GOT3 (cell line): ENCODE data around the gene RUNX2.

ENCODE experiments used
- DNase-seq: peaks from one replicate; lab custom pipeline; 2025; ENCODE audit warnings: mixed read lengths; lab: John Stamatoyannopoulos, UW

Gene RUNX2

DNA sequence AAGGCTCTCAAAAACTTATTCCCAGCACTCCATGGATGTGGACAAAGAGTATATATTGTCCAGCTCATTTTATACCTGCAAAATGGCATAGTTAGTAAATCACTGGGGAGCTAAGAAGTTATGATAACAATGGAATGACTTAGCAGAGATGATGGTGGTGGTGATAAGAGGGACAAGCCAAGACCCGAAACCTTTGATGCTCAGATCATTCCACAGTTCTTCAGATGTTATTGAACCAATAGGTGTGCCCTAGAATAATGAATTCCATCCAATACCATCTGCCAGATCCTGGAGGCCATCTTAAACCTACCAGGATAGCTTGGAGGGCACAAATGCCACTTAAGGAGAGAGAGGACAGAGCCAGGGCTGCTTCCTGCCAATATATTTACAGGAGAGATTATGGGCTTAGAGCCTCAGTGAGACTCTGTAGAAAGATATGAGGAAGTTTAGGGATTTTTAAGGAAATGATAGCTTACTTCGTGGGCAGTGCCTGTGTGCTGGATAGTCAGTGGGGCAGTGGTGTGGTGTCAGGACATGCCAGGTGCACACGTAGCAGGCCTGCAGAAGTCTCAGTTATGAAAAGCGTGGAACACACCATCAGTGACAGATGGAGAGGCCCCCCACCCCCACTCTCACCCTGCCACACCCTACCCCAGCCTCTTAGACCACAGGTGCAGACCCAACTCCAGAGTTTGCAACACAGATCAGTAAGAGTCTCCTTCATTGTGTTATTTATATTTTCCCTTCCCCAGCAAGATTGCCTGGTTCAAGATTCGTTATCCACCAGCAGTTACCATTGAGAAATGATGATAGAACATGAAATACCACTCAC lies 259.3 kb downstream of the RUNX2 start:
- no peak for DNase-seq

DNA sequence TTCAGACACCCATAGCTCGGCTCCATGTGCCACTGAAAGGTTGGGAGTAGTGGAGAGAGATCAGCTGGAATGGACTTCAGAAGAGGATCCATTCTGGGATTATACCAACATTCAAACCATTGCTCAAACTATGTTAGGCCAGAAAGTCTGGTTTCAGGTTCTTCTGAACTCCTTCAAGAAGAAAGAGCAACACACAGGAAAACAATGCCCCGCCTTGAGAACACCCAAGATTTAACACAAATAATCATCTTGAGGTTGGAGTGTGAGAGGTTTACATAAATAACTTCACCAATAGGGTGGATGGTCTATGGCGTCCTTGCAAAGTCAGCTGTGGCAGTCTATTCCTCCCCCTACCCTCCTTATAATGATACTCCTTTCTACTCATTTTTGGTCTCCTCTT lies 261.2 kb downstream of the RUNX2 start:
- no peak for DNase-seq

GRCh38 chr6:45590226-45590625 lies 262.1 kb downstream of the RUNX2 start:
- no peak for DNase-seq

DNA sequence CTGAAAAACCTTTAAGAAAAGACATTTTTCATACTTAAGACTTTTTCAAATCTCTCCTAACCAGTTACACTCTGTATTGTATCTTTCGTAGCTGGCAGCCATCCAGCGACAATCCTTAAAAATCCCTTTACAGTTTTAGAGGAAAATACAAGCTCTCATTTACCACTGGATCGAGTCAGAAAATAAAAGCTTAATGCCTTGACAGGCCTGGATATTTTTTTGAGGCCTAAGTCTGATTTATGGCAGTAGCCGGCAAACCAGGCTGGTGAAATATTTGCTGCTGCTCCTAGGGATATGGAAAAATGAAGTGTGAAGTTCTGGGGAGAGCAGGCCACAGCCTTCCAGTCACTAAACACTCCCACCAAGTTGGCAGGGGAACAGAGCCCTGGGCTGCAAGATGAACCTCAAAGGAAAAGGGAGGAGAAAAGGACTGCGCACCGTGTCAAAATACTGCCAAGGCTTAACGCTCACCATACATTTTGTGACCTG lies 262.6 kb downstream of the RUNX2 start:
- no peak for DNase-seq

- no peak for DNase-seq
These were observed 263.2 kb downstream of the RUNX2 start for GRCh38 chr6:45591306-45591705.

DNA sequence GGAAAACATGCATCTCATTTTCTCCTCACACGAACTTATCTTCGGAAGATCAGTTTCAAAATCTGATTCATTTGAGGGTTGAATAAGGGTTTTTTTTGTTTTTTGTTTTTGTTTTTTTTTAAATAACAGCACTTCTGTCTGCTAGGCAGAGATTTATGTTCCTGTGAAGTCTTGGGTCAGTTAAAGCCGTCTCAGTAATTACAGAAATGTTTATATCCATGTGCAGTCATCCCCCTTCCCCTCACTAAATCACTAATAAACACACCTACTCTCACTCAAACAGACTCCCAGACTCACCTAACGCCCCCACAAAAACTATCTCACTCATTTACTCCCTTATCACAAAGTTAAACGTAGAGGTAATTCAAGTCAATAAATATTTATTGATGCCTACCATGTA lies 263.8 kb downstream of the RUNX2 start:
- no peak for DNase-seq

DNA sequence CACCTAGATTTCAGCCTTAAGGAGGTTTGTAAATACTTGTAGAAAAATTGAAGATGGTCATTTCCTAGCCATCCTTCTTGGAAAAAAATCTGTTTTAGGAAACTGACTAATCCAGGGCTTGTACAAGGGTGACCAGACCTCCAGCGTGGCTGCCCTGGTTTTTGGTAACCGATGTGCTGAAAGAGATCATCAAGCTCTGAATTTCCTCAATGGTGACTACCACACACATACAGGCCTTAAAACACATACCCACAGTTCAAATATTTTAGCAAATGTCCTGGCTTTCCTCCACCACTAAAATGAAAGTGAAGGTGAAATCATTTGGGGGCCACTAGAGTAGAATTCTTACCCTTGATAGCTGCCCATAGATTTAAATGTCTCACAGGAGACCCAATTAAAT lies 264.9 kb downstream of the RUNX2 start:
- no peak for DNase-seq

- no peak for DNase-seq
These were observed 267.1 kb downstream of the RUNX2 start for GRCh38 chr6:45595010-45595851.

GRCh38 chr6:45597424-45597823 lies 269.3 kb downstream of the RUNX2 start:
- no peak for DNase-seq

DNA sequence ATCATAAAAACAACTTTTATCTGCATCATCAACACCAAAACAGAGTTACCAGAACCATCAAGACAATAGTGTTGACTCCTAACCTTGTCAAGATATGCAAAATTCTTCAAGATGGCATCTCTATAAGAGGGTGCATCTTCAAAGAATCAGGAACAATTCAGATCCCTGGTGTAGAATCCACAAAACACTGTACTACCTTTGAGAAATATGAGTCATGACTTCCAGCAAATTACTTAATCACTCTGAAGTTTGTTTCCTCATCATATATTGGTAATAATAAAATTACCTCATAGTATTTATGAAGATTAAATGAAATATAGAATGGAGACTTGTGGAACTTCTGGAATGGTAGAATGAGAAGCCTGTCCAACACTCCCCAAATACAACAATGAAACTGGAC lies 270.9 kb downstream of the RUNX2 start:
- no peak for DNase-seq

DNA sequence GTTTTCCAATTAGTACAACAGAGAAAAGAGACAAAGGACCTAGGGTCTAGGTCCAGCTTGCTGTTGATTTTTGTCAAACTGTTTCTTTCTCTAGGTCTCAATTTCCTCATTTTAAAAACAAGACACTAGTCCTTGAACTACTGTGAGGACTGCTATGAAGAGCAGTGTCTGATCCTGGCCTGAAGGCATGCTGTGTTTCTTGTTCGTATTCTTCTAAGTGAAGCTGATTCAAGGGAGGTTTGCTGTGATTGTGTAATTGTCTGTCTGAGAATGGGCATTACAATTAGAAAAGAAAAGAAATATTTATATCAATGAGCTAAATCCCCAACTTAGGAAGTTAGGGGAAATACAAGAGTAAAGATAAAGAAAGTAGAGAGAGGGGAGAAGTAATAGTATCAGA lies 277.8 kb downstream of the RUNX2 start:
- DNase-seq, result no peak

- DNase-seq, result no peak
These were observed 278.8 kb downstream of the RUNX2 start for GRCh38 chr6:45606831-45607400.

DNA sequence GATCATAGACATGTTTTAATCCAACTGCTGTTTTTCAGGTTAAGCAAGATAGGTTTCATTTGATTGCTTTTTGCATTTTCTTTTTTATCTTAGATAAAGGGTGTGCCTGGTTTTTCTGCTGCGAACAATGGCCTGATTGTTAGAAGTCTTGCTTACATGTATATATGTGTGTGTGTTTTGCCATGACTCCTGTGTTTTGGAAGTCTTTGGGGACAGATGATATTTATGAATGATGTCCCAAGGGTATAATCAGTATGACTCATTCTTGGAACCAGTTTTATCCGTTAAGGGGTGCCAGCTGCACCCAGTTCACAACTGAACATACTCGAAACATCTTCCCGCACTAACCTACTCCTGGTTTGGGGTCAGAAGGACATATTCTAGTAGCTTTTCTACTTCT lies 279.7 kb downstream of the RUNX2 start:
- no peak for DNase-seq

DNA sequence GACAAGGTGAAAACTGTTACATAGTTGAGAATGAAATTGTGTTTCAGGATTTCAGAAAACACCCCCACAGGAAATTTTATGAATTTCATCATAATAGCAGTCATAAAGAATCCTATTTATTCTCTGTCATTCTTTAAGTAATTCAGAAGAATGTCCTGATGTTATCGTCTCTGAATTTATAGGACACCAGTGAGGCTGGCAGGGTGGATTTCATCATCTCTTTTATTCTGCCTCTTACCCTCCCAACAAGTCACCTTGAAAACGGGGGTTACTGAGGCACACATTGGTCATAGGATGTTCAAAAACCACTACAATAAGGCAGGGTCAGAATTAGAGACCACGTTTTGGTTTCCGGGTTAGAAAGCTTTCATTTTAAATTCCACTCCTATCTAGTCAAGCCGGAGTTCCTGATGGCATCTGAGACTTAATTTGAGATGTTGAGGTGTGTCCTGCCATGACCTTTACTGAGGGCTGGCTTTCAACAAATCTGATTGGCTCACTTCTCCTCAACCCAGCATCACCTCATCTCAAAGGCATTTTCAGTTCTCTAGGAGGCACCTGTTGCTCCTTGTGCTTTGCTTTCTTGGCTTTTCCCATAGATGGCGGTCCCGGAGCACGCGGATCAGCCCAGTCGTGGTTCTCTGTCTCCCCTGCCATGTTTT lies 280.3 kb downstream of the RUNX2 start:
- no peak for DNase-seq

DNA sequence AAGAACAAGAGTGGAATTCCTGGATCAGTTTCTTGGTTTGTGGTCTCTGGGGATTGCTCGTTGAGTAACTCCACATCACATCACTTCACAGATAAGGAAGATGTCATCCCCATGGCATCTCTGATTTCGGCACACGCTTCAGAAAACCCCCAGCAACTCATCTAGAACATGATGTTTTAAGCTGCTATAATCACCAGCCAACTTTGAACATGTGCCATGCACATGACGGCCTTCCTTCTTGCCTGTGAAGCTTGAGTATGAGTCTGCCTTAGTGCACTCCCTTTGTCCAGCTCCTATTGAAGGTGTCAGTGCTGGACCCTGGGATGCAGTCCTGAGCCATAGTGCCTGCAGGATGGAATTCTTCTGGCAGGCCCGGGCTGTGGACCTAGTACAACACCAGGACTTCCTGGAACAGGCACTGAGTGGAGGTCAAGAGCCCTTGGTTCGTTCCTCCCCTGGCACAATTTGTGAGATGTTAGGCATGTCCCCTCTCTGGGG lies 281.1 kb downstream of the RUNX2 start:
- DNase-seq, result no peak

DNA sequence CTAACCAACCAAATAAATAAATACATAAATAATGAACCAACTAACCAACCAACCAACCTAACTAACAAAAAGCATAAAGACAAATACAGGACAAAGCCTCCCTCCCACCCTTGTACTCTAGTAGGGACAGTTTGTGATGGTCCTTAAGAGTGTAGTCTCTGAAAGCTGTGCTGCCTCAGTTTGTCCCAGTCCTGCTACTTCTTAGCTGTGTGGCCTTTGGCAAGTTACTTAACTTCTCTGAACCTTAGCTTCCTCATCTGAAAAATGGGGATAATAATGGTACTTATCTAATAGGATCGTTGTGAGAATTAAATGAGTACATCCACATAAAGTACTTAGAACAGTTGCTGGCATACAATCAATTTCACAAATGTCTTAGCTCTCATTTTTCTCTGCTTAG lies 282.2 kb downstream of the RUNX2 start:
- DNase-seq, result no peak

DNA sequence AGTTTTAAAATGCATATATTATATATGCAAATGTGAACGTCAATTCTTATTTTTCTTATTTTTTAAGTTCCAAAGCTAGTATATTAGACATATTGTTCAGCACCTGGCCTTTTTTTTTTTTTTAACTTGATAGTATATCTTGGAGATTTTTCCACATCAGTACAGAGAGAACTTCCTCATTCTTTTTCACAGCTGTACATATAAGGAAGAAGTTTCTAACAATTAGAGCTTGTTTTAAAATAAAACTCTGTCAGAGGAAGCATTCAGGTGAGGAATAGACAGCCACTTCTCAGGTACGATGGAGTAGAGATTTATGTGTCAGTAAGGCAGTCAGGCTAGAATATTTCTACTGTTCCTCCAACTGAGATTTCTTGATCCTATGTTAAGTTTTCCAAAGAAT lies 282.7 kb downstream of the RUNX2 start:
- DNase-seq, result no peak

- no peak for DNase-seq
These were observed 283.4 kb downstream of the RUNX2 start for GRCh38 chr6:45611491-45611890.

DNA sequence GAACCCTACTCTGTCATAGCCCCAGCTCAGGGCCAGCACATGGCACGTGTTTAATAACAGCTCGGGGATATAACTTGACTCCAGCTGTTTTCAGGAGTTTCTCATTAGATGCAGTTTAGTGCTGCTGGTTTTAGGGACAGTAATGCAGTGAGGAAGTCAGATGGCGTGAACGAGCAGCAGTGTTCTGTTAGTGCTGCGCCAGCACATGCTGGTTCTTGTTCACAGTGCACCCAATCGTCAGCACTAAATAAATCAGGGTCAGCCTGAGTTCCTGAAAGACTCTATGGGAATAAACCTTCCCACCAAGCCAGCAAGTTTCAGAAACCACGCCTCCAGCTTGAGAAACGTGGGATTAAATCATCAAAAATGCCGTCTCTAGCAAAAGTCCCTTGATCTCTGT lies 285.5 kb downstream of the RUNX2 start:
- no peak for DNase-seq

- DNase-seq, result no peak
These were observed 286.6 kb downstream of the RUNX2 start for GRCh38 chr6:45614488-45615285.

DNA sequence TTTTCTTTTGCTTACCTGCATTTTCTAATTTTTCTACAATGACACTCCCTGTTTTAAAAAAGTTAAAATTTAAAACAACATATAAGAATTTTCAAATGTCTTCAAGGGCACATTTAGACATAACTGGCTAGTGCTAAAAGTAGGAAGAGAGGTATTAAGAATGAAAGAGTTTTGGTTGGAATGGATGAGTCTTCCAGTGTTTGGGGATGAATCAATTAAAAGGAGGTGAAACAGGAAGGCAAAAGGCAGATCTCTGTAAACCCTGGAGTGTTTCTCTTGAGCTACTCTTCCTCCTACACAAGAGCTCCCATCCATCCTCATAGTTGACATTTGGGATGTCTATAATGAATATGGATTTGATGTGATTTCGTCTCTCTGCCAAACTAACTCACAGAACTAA lies 288.1 kb downstream of the RUNX2 start:
- no peak for DNase-seq
